Ovary (tissue), 3 donors: ENCODE results near the gene UNC93A.
"Not testable (repeated sequence)": the region's sequence is repeated elsewhere in the genome, so short reads cannot be mapped to it uniquely, and the experiment has no call there.

Source experiments
- CTCF ChIP-seq, 3 donors: fragments of 450-650 bp in 2 of 3; fragments of 200-600 bp in 1 of 3; IDR thresholded peaks; one replicate each; pipeline versions ENCODE4 v1.5.1 to v1.8.0; 2016 to 2022; ENCODE audit warnings: antibody characterized with exemption in 3 of 3, mild to moderate bottlenecking in 1 of 3
- POLR2A ChIP-seq: fragments of 450-650 bp; IDR thresholded peaks from one replicate; pipeline ENCODE4 v1.6.1; 2017; ENCODE audit warnings: antibody characterized with exemption, mild to moderate bottlenecking, moderate library complexity
- donor health status: DM: no; HTN: no; CAD: no.

GRCh38 chr6:167319856-167320753 is 29.0 kb downstream of the UNC93A start:
- not testable (repeated sequence) for TF ChIP-seq CTCF (IDR thresholded peaks at IDR 0.05); POLR2A
